GM12878 (cell line): ENCODE results near the gene AVP. TPM values are rescaled to one million over a fixed set of nuclear protein-coding genes. Genes with fewer than 3 reads are reported as not detected.

Source experiments
- BACH1 ChIP-seq: fragments of 450-650 bp; IDR thresholded peaks from 2 replicates; pipeline ENCODE4 v1.6.1; 2017; ENCODE audit warnings: mild to moderate bottlenecking, borderline replicate concordance
- BCLAF1 ChIP-seq: fragments of 450-650 bp; IDR thresholded peaks from 2 replicates; pipeline ENCODE4 v1.6.1; 2017; ENCODE audit warnings: antibody characterized with exemption, mild to moderate bottlenecking, moderate library complexity
- CBX5 ChIP-seq: sonication (generic); IDR thresholded peaks from 2 replicates; pipeline ENCODE4 v1.6.1; 2016; ENCODE audit warnings: low read depth, moderate library complexity, mild to moderate bottlenecking, inconsistent platforms
- CHD1 ChIP-seq: IDR thresholded peaks from 2 replicates; pipeline ENCODE4 v1.6.1; 2012; ENCODE audit warnings: low read depth, low read length, improper control_type of control experiment
- DPF2 ChIP-seq: fragments of 450-650 bp; IDR thresholded peaks from 2 replicates; pipeline ENCODE4 v1.6.1; 2017; ENCODE audit warnings: mild to moderate bottlenecking
- E2F4 ChIP-seq: IDR thresholded peaks from 2 replicates; pipeline ENCODE4 v1.6.1; 2012; ENCODE audit warnings: low read depth, low read length, improper control_type of control experiment
- IRF3 ChIP-seq: fragments of 450-650 bp; IDR thresholded peaks from 2 replicates; pipeline ENCODE4 v1.6.1; 2014; ENCODE audit warnings: mild to moderate bottlenecking
- MEF2B ChIP-seq: fragments of 450-650 bp; IDR thresholded peaks from 2 replicates; pipeline ENCODE4 v1.6.1; 2018; ENCODE audit warnings: mild to moderate bottlenecking, moderate library complexity; ENCODE audit not compliant: partially characterized antibody, poor library complexity, severe bottlenecking
- MXI1 ChIP-seq: fragments of 150-350 bp; IDR thresholded peaks from 2 replicates; pipeline ENCODE4 v1.6.1; 2011; ENCODE audit warnings: low read depth, mild to moderate bottlenecking, inconsistent platforms, low read length, improper control_type of control experiment
- NR2C1 ChIP-seq: fragments of 450-650 bp; IDR thresholded peaks from 2 replicates; pipeline ENCODE4 v1.6.1; 2017; ENCODE audit warnings: antibody characterized with exemption, mild to moderate bottlenecking, moderate library complexity
- NR2F1 ChIP-seq: fragments of 450-650 bp; conservative IDR thresholded peaks from 2 replicates; pipeline ENCODE4 v1.6.1; 2017; ENCODE audit warnings: mild to moderate bottlenecking
- PAX8 ChIP-seq: fragments of 450-650 bp; IDR thresholded peaks from 2 replicates; pipeline ENCODE4 v1.6.1; 2017; ENCODE audit warnings: mild to moderate bottlenecking, moderate library complexity
- PML ChIP-seq: IDR thresholded peaks from 2 replicates; pipeline ENCODE4 v1.6.1; 2012; ENCODE audit warnings: low read length, inconsistent platforms
- POLR2A ChIP-seq: IDR thresholded peaks from 2 replicates; pipeline ENCODE4 v1.6.1; 2011; ENCODE audit warnings: low read depth, mild to moderate bottlenecking, low read length
- RB1 ChIP-seq: fragments of 450-650 bp; formaldehyde crosslinking; IDR thresholded peaks from 2 replicates; pipeline ENCODE4 v1.6.1; 2017; ENCODE audit warnings: mild to moderate bottlenecking, borderline replicate concordance
- TCF3 ChIP-seq: IDR thresholded peaks from 2 replicates; pipeline ENCODE4 v1.6.1; 2012; ENCODE audit warnings: low read depth, mild to moderate bottlenecking, low read length, borderline replicate concordance; ENCODE audit not compliant: insufficient read depth
- TCF7 ChIP-seq: IDR thresholded peaks from 2 replicates; pipeline ENCODE4 v1.6.1; 2014; ENCODE audit warnings: antibody characterized with exemption, borderline replicate concordance
- USF2 ChIP-seq: IDR thresholded peaks from 2 replicates; pipeline ENCODE4 v1.6.1; 2011; ENCODE audit warnings: low read depth, low read length, improper control_type of control experiment, borderline replicate concordance
- YBX1 ChIP-seq: fragments of 450-650 bp; IDR thresholded peaks from 2 replicates; pipeline ENCODE4 v1.6.1; 2016; ENCODE audit warnings: antibody characterized with exemption
- YY1 ChIP-seq: IDR thresholded peaks from 2 replicates; pipeline ENCODE4 v1.6.1; 2011; ENCODE audit warnings: low read depth, mild to moderate bottlenecking, low read length
- ZBTB40 ChIP-seq: fragments of 450-650 bp; IDR thresholded peaks from 2 replicates; pipeline ENCODE4 v1.6.1; 2016; ENCODE audit warnings: mild to moderate bottlenecking, moderate library complexity, borderline replicate concordance
- polyA plus RNA-seq, 11 experiments: library from polyadenylated mRNA; depleted of rRNA in 4 of 11; unstranded in 6 of 11; stranded (reverse) in 5 of 11; fragments of >200 nt; fragmentation: Nextera tagmentation in 4 of 11; fragmentation: Illumina TruSeq in 1 of 11; extraction: Ambion mirVana in 4 of 11; extraction: Trizol in 1 of 11; gene quantifications; 1 replicate in 1 of 11; 2 replicates in 10 of 11; pipeline versions ENCODE4 v1.2.1 to v1.2.3, GENCODE V29; 2011 to 2016; ENCODE audit warnings: inconsistent platforms in 2 of 11, missing spikeins in 2 of 11, low read depth in 1 of 11
- total RNA-seq, 4 experiments: library from RNA; depleted of rRNA in 3 of 4; stranded (reverse); fragments of >200 nt in 3 of 4; fragmentation: Illumina TruSeq in 1 of 4; extraction: Trizol in 1 of 4; gene quantifications; 2 replicates each; pipeline versions ENCODE4 v1.2.1 to v1.2.3, GENCODE V29; 2013 to 2021

Gene AVP
- total and polyA plus RNA-seq, 10 of the 15 experiments (the other 5 are each of a cell fraction or from before 2014, with no cell fraction given) = not detected

- TF ChIP-seq ZBTB40 = peak; percentile 51; the same call in 1 of the 2 replicates
- TF ChIP-seq CHD1 = no peak
- TF ChIP-seq E2F4 = no peak
- peak; percentile 92 for TF ChIP-seq NR2C1
- TF ChIP-seq CBX5 = no peak
- TF ChIP-seq POLR2A = peak; percentile 81
- TF ChIP-seq RB1 = peak; percentile 60; the same call in 1 of the 2 replicates
- TF ChIP-seq YBX1 = no peak
- peak; percentile 7; the same call in 1 of the 2 replicates for TF ChIP-seq IRF3
- TF ChIP-seq BCLAF1 = no peak
- peak; percentile 64 for TF ChIP-seq BACH1
- peak; percentile 58; the same call in 1 of the 2 replicates for TF ChIP-seq DPF2
- TF ChIP-seq USF2 = no peak
- peak; percentile 82 for TF ChIP-seq YY1
- TF ChIP-seq PML = peak; percentile 59; the same call in 1 of the 2 replicates
- TF ChIP-seq NR2F1 = peak; percentile 89
- TF ChIP-seq MEF2B = no peak
- TF ChIP-seq TCF3 = 0 out of 2 replicates have a peak, but pooled peaks have one; percentile 27
- peak; percentile 76 for TF ChIP-seq MXI1
- TF ChIP-seq PAX8 = no peak
- TF ChIP-seq TCF7 = no peak
Measured at GRCh38 chr20:3045816-3046676, 38.5 kb downstream of the AVP start, which contains the start of gene MRPS26 (continued).
